SK-N-SH (cell line): Measurements from ENCODE around the gene HRH1. TPM values are rescaled to one million over a fixed set of nuclear protein-coding genes. Genes with fewer than 3 reads are reported as not detected.

Source experiments
- CTCF ChIA-PET: fragments of 300-600, 350-600 bp; formaldehyde crosslinking; extraction: SDS; loops from one replicate; lab custom pipeline; 2021; lab: Yijun Ruan, JAX
- POLR2A ChIA-PET: fragments of 350-600 bp; sonication (Branson Sonifier 250); formaldehyde crosslinking; extraction: SDS; loops from one replicate; lab custom pipeline; 2020; ENCODE audit warnings: antibody characterized with exemption, inconsistent platforms; lab: Yijun Ruan, JAX
- DNase-seq: peaks from one replicate; pipeline ENCODE4 v3.0.0; 2012
- H2AFZ ChIP-seq: fragments of 200-600 bp; sonication (generic); 2 replicates; pipeline ENCODE4 v1.8.1; 2016; ENCODE audit warnings: antibody characterized with exemption, mild to moderate bottlenecking, low read depth
- H3F3A ChIP-seq: fragments of 200-600 bp; sonication (generic); replicated peaks from 2 replicates; pipeline ENCODE3; 2016; ENCODE audit warnings: antibody characterized with exemption, mild to moderate bottlenecking; ENCODE audit not compliant: insufficient read depth
- H3K27ac ChIP-seq, 2 experiments: fragments of 200-500 bp in 1 of 2; fragments of 200-600 bp in 1 of 2; sonication (Bioruptor generic) in 1 of 2; sonication (generic), shearing (Covaris generic) in 1 of 2; 2 replicates each; pipeline versions ENCODE4 v1.5.1 to v1.6.1; 2014 to 2016; ENCODE audit warnings: low read depth in 2 of 2, inconsistent platforms in 1 of 2, low read length in 1 of 2, mild to moderate bottlenecking in 1 of 2, mixed read lengths in 1 of 2
- H3K27me3 ChIP-seq: fragments of 200-600 bp; sonication (generic), shearing (Covaris generic); 2 replicates; pipeline ENCODE4 v1.6.1; 2016; ENCODE audit warnings: mixed run types; ENCODE audit not compliant: insufficient read depth
- H3K36me3 ChIP-seq, 2 experiments: fragments of 200-500 bp in 1 of 2; fragments of 200-600 bp in 1 of 2; sonication (Bioruptor generic) in 1 of 2; sonication (generic) in 1 of 2; replicated peaks in 1 of 2; 2 replicates each; pipeline versions ENCODE3 to v1.5.1; 2014 to 2016; ENCODE audit warnings: low read length in 1 of 2, mild to moderate bottlenecking in 1 of 2; ENCODE audit not compliant: insufficient read depth in 2 of 2, control insufficient read depth in 1 of 2
- H3K4me1 ChIP-seq, 2 experiments: fragments of 200-500 bp in 1 of 2; fragments of 200-600 bp in 1 of 2; sonication (Bioruptor generic) in 1 of 2; sonication (generic), shearing (Covaris generic) in 1 of 2; 2 replicates each; pipeline versions ENCODE4 v1.5.1 to v1.6.1; 2014 to 2016; ENCODE audit warnings: low read depth in 1 of 2, low read length in 1 of 2, mixed run types in 1 of 2; ENCODE audit not compliant: insufficient read depth in 2 of 2, control insufficient read depth in 1 of 2
- H3K4me2 ChIP-seq: fragments of 200-600 bp; sonication (generic), shearing (Covaris generic); 2 replicates; pipeline ENCODE4 v1.6.1; 2017; ENCODE audit warnings: mixed run types
- H3K4me3 ChIP-seq, 2 experiments: fragments of 200-500 bp in 1 of 2; fragments of 200-600 bp in 1 of 2; sonication (Bioruptor generic) in 1 of 2; sonication (generic), shearing (Covaris generic) in 1 of 2; 2 replicates each; pipeline versions ENCODE4 v1.5.1 to v1.8.1; 2014 to 2016; ENCODE audit warnings: low read depth in 2 of 2, inconsistent platforms in 1 of 2, low read length in 1 of 2, mild to moderate bottlenecking in 1 of 2, mixed read lengths in 1 of 2, moderate library complexity in 1 of 2
- H3K79me2 ChIP-seq: fragments of 200-600 bp; sonication (generic); 2 replicates; pipeline ENCODE4 v1.8.1; 2017; ENCODE audit warnings: mild to moderate bottlenecking; ENCODE audit not compliant: insufficient read depth
- H3K9ac ChIP-seq: fragments of 200-600 bp; sonication (generic); 2 replicates; pipeline ENCODE4 v1.6.1; 2017; ENCODE audit warnings: mixed run types
- H3K9me2 ChIP-seq: fragments of 200-600 bp; sonication (generic); 2 replicates; pipeline ENCODE4 v1.6.1; 2017; ENCODE audit warnings: mixed run types
- H3K9me3 ChIP-seq: fragments of 200-600 bp; sonication (generic); 2 replicates; pipeline ENCODE4 v1.6.1; 2017; ENCODE audit warnings: mixed run types, mild to moderate bottlenecking, moderate library complexity
- H4K20me1 ChIP-seq: fragments of 200-600 bp; sonication (generic); 2 replicates; pipeline ENCODE4 v1.6.1; 2017; ENCODE audit warnings: mild to moderate bottlenecking, mixed run types; ENCODE audit not compliant: insufficient read depth
- CHD2 ChIP-seq: fragments of 150-350 bp; IDR thresholded peaks from 2 replicates; pipeline ENCODE4 v1.6.1; 2018; ENCODE audit warnings: low read length; ENCODE audit not compliant: partially characterized antibody
- ELF1 ChIP-seq: IDR thresholded peaks from 2 replicates; pipeline ENCODE4 v1.4.0; 2012
- FOSL2 ChIP-seq: IDR thresholded peaks from 2 replicates; pipeline ENCODE4 v1.4.0; 2012; ENCODE audit warnings: low read depth, mild to moderate bottlenecking, moderate library complexity, borderline replicate concordance
- FOXJ3 ChIP-seq: sonication (generic); formaldehyde crosslinking; IDR thresholded peaks from 2 replicates; pipeline ENCODE4 v1.5.1; 2020; ENCODE audit warnings: mild to moderate bottlenecking, missing genetic modification reagents
- FOXM1 ChIP-seq: IDR thresholded peaks from 2 replicates; pipeline ENCODE4 v1.4.0; 2012; ENCODE audit warnings: low read depth, mild to moderate bottlenecking
- GATA2 ChIP-seq: sonication (generic); formaldehyde crosslinking; IDR thresholded peaks from 2 replicates; pipeline ENCODE4 v1.5.0; 2020; ENCODE audit warnings: mild to moderate bottlenecking, missing genetic modification reagents
- IRF3 ChIP-seq: fragments of 150-350 bp; IDR thresholded peaks from 2 replicates; pipeline ENCODE4 v1.6.1; 2016; ENCODE audit warnings: mild to moderate bottlenecking, low read depth, low read length
- JUND ChIP-seq: IDR thresholded peaks from 2 replicates; pipeline ENCODE4 v1.4.0; 2012
- MEF2A ChIP-seq: IDR thresholded peaks from 2 replicates; pipeline ENCODE4 v1.4.0; 2012; ENCODE audit warnings: low read depth, borderline replicate concordance
- NFIC ChIP-seq: IDR thresholded peaks from 2 replicates; pipeline ENCODE4 v1.4.0; 2012; ENCODE audit warnings: borderline replicate concordance
- PBX3 ChIP-seq: IDR thresholded peaks from 2 replicates; pipeline ENCODE4; 2012
- POLR2AphosphoS5 ChIP-seq: IDR thresholded peaks from 2 replicates; pipeline ENCODE4 v1.6.1; 2012; ENCODE audit warnings: low read depth, low read length
- RAD21 ChIP-seq: IDR thresholded peaks from 2 replicates; pipeline ENCODE4 v1.6.1; 2012; ENCODE audit warnings: mild to moderate bottlenecking, low read length
- RCOR1 ChIP-seq: fragments of 150-350 bp; IDR thresholded peaks from 2 replicates; pipeline ENCODE4 v1.6.1; 2017; ENCODE audit warnings: antibody characterized with exemption, low read length
- REST ChIP-seq: IDR thresholded peaks from 2 replicates; pipeline ENCODE4 v1.6.1; 2012; ENCODE audit warnings: mild to moderate bottlenecking, low read depth, low read length, moderate library complexity
- RXRA ChIP-seq: IDR thresholded peaks from 2 replicates; pipeline ENCODE4 v1.4.0; 2012; ENCODE audit warnings: low read depth, mild to moderate bottlenecking, borderline replicate concordance
- SIN3A ChIP-seq: IDR thresholded peaks from 2 replicates; pipeline ENCODE4 v1.6.1; 2012; ENCODE audit warnings: low read depth, mild to moderate bottlenecking, low read length, moderate library complexity, borderline replicate concordance
- TCF12 ChIP-seq: IDR thresholded peaks from 2 replicates; pipeline ENCODE4 v1.4.0; 2012
- USF2 ChIP-seq: fragments of 150-350 bp; IDR thresholded peaks from 2 replicates; pipeline ENCODE4 v1.6.1; 2017; ENCODE audit warnings: antibody characterized with exemption, low read length, low read depth, borderline replicate concordance
- WGBS: methylation state at CpG from one replicate; pipeline ENCODE4 v1.1.6; 2017; ENCODE audit warnings: low lambda C conversion rate; 5-methylcytosine and 5-hydroxymethylcytosine counted together
- polyA plus RNA-seq, 3 experiments: library from polyadenylated mRNA; depleted of rRNA; stranded (reverse); fragments of >200 nt; gene quantifications; 2 replicates each; pipeline ENCODE4 v1.2.3, GENCODE V29; 2012

HRH1 gene
- polyA plus RNA-seq, 1 of the 3 experiments (the other 2 are of a cell fraction): 6.2 TPM

- TF ChIP-seq IRF3 (no peak), RXRA (no peak), FOXM1 (no peak), POLR2AphosphoS5 (no peak; the same call in 1 of the 2 replicates), REST (0 out of 2 replicates have a peak, but pooled peaks have one; percentile 19), JUND (no peak), RAD21 (no peak)
Measured at GRCh38 chr3:11195721-11196332, 41.5 kb downstream of the HRH1 start (continued).

GRCh38 chr3:11197484-11197883 is 43.2 kb downstream of the HRH1 start:
- no peaks in the 10 kb centered on the region for H3K9me3 ChIP-seq
- peaks cover 72% of the 10 kb centered on the region for H3F3A ChIP-seq
- H3K27me3 ChIP-seq: no peaks in the 10 kb centered on the region
- peak overlapping the region; percentile 80 to 94 for H3K27ac ChIP-seq
- H3K79me2 ChIP-seq: peaks cover 71% of the 10 kb centered on the region
- no peak for DNase-seq
- H3K9me2 ChIP-seq: no peaks in the 10 kb centered on the region
- peak overlapping the region; percentile 56 for H3K9ac ChIP-seq
- H4K20me1 ChIP-seq: no peaks in the 10 kb centered on the region
- peaks cover 31 to 38% of the 10 kb centered on the region in 2 experiments for H3K4me1 ChIP-seq
- H3K4me2 ChIP-seq: peak overlapping the region; percentile 72; the same call in 1 of the 2 replicates
- ChIA-PET POLR2A (no interaction called here), CTCF (interaction anchor here (1.1 to 2.6 kb wide), 6 partner anchors 13 to 252 kb away, joined by 3 to 17 read pairs (median 4); no protein-coding TSS in a partner anchor)
- H3K36me3 ChIP-seq: peaks cover 0 to 10% of the 10 kb centered on the region in 2 experiments
- 0 out of 4 replicates have a peak overlapping the region, but pooled peaks of 1 of the 2 experiments have one; percentile 12 for H3K4me3 ChIP-seq
- no peak overlapping the region for H2AFZ ChIP-seq
- TF ChIP-seq FOSL2 (no peak), TCF12 (0 out of 2 replicates have a peak, but pooled peaks have one; percentile 11)
- TF ChIP-seq, all 33 proteins: peak for 1
- WGBS: 11% methylated on average over 1 of the region's 1 CpG

GRCh38 chr3:11198070-11198469 is 43.8 kb downstream of the HRH1 start:
- no peaks in the 10 kb centered on the region for H3K9me3 ChIP-seq
- no peaks in the 10 kb centered on the region for H4K20me1 ChIP-seq
- H3K4me1 ChIP-seq: peaks cover 31 to 38% of the 10 kb centered on the region in 2 experiments
- H3K4me3 ChIP-seq: peak overlapping the region in 1 of 2 experiments; percentile 12; a peak in 1 of 4 replicates
- peak overlapping the region; percentile 56 for H3K9ac ChIP-seq
- H3K27me3 ChIP-seq: no peaks in the 10 kb centered on the region
- POLR2A ChIA-PET: interaction anchor here (0.5 kb wide), 1 partner anchor 1077 kb away, joined by 3 read pairs; no protein-coding TSS in a partner anchor
- no peak overlapping the region; the same call in 1 of the 2 replicates for H2AFZ ChIP-seq
- peak overlapping the region; percentile 72 for H3K4me2 ChIP-seq
- peaks cover 78% of the 10 kb centered on the region for H3F3A ChIP-seq
- peaks cover 71% of the 10 kb centered on the region for H3K79me2 ChIP-seq
- WGBS: 22% methylated on average over 8 of the region's 8 CpGs
- peak overlapping the region; percentile 80 to 94 for H3K27ac ChIP-seq
- CTCF ChIA-PET: interaction anchor here (0.7 to 2.6 kb wide), 10 partner anchors 13 to 533 kb away, joined by 3 to 17 read pairs (median 4); no protein-coding TSS in a partner anchor
- H3K36me3 ChIP-seq: peaks cover 0 to 9% of the 10 kb centered on the region in 2 experiments
- no peaks in the 10 kb centered on the region for H3K9me2 ChIP-seq
- DNase-seq: no peak
- TF ChIP-seq MEF2A (no peak), PBX3 (peak; percentile 38; the same call in 1 of the 2 replicates), RCOR1 (no peak), CHD2 (no peak), FOXJ3 (CRISPR knock-in tag) (no peak), NFIC (no peak), SIN3A (no peak), POLR2AphosphoS5 (no peak), USF2 (no peak), ELF1 (no peak), GATA2 (peak; percentile 25; the same call in 1 of the 2 replicates)
